ENCODE results near the gene BCAR3.

The BCAR3 gene

DNA sequence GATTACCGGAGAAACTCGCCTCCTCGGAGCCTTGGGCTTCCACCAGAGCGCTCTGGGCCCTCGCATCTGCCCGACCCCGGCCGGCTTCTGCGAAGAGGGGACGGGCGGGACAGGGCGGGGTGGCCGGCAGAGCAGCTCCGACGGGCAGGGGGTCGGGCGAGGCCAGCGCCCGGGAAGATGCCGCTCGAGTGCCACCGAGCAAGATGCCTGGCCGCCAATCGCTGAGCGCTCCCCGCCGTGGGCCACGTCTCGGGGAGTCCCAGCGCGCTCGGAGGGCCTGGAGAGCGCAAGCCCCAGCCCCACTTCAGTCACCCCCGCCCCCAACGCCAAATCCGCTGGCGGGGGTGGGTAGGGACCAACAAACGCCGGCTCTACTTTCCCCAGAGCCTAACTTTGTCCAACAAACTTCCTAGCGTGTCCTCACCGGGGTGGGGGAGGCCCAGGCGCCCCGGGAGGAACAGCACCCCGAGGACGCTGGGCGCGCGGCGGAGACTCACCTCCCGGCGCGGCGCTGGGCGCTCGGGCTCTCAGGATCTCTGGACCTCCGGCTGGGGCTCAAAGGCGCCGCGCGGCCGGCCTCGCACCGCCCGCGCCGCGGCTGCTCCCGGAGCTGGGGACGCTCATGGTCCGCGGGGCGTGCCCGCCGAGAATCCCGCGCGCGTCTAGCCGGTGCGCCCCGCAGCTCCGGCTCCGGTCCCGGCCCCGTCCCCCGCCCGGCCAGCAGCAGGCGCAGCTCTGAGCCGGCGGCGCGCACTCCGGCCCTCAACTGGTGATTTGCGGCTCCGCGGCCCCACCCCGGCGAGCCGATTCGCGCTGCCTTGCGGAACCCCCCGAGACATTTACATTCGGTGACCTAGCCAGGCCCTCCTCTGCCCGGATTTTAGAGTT lies at the start of gene BCAR3:
Gene BCAR3 (minus strand): TSS at position 737 of the 888 bp plus-strand sequence. CDS start 6,907 bp downstream, outside the sequence.
- TF ChIP-seq, protein P1, sequence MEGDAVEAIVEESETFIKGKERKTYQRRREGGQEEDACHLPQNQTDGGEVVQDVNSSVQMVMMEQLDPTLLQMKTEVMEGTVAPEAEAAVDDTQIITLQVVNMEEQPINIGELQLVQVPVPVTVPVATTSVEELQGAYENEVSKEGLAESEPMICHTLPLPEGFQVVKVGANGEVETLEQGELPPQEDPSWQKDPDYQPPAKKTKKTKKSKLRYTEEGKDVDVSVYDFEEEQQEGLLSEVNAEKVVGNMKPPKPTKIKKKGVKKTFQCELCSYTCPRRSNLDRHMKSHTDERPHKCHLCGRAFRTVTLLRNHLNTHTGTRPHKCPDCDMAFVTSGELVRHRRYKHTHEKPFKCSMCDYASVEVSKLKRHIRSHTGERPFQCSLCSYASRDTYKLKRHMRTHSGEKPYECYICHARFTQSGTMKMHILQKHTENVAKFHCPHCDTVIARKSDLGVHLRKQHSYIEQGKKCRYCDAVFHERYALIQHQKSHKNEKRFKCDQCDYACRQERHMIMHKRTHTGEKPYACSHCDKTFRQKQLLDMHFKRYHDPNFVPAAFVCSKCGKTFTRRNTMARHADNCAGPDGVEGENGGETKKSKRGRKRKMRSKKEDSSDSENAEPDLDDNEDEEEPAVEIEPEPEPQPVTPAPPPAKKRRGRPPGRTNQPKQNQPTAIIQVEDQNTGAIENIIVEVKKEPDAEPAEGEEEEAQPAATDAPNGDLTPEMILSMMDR (IDR thresholded peaks at IDR 0.05; ENCODE audit: low read depth, low read length), result peak; percentile 10; the same call in 1 of the 2 replicates
- no peak for DNase-seq (ENCODE audit: extremely low read depth, low read depth)

DNA sequence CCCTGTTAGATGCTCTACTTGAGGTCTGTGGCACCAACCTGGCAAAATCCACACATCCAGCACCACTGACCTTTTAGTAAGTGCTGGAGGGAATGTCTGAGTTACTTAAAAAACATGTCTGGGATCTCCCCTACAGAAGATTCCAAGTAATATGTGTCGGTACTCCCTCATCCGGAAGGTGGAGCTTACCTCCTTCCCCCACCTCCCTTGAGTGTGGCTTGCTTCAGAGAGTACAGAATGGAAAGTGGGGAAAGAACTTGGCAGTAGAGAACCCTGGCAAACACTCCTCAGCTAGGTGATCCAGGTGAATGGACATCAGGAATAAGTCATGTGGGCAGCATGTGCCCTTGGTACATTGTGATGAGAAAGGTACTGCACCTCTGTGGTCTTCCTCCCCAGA lies 49.0 kb upstream of the BCAR3 start:
- TF ChIP-seq, protein P1 (IDR thresholded peaks at IDR 0.05; ENCODE audit: low read depth, low read length), result no peak
- no peak for DNase-seq (ENCODE audit: extremely low read depth, low read depth)

DNA sequence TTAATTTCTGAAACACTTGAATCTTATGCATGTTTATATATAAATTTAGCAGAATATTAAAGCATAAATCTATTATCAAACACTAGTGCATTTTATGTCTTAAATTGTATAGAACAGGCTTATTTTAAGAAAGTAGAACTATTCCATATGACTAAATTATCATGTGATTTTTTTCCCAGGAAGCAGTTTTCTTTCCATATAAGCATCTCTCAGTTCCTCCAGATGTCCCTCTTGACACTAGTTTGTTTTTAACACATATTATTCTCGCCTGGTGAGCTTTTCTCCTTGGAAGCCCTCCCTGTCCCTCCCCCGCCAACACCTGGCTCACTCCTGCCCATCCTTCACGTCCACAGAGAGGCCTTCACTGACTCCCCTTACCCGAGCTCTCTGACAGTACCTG lies 48.3 kb upstream of the BCAR3 start:
- no peak for DNase-seq (ENCODE audit: extremely low read depth, low read depth)
- TF ChIP-seq, protein P1 (IDR thresholded peaks at IDR 0.05; ENCODE audit: low read depth, low read length), result no peak

DNA sequence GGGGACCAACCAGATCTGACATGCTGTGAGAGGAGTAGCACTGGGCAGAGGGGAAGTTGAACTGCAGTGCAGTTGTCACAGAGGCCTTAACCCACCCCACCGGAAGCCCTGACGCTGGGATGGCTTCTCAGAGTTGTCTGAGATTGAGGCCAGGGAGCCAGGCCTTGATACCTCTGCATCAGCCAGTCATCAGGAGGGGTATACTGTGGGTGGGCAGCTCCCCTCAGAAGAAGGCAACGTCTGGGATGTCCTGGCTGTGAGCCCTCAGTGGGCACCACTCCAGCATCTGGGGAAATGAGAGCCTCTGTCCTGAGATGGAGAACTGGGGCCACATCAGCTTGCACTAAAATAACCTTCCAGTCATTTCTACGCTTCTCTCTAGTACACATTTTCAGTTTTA lies 47.9 kb upstream of the BCAR3 start:
- no peak for DNase-seq (ENCODE audit: extremely low read depth, low read depth)
- TF ChIP-seq, protein P1 (IDR thresholded peaks at IDR 0.05; ENCODE audit: low read depth, low read length), result no peak

DNA sequence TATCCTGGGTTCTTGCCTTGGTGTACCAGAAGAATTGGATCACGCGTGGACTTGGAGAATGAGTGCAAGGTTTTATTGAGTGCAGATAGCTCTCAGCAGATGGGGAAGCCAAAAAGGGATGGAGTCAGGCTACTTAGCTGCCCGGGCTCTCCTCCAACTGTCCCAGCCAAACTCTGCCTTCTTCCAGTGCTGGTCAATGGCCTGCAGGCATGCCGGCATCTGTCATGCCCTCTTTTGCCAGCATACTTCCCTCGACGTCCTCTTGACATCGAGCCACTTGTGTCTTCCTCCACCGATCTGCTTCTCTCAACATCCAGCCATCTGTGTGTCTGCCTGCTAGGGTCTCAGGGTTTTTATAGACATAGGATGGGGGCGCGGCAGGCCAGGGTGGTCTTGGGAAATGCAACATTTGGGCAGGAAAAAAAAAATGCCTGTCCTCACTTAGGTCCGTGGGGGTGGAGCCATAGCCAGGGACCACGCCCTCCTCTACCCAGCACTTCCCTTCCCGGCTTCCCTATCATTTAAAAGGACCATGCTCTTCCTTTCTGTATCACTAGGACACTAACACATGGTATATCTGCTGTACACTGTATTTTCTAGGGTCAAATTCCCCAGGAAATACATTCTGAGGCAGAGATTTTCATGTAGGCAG lies 47.0 kb upstream of the BCAR3 start:
- TF ChIP-seq, protein P1 (IDR thresholded peaks at IDR 0.05; ENCODE audit: low read depth, low read length), result no peak
- no peak for DNase-seq (ENCODE audit: extremely low read depth, low read depth)

DNA sequence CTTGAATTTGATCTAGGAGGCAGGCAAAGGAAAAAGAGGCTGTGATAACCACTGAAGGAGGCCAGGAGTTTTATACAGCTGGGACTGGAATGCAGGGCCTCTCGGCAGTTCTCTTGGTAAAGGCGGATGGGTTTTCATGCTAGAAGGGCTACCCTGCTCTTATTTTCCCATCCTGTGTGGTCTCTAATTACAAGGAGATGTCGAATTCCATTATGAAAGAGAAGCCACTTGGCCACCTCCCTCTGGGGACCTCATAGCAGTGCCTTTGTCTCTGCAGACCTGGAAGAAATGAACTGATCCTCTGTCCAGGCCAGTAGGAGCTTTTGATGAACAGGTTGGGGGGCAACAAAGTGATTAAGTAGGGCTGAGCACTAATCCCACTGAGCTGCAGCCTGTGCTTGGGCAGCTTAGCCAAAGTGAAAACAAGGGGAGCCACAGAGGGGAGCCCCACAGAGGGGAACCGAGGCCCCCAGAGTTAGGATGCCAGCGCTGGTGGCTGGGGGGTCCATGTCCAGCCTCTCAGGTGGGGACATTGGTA lies 42.2 kb upstream of the BCAR3 start:
- DNase-seq (ENCODE audit: extremely low read depth, low read depth), result no peak
- TF ChIP-seq, protein P1 (IDR thresholded peaks at IDR 0.05; ENCODE audit: low read depth, low read length), result no peak

DNA sequence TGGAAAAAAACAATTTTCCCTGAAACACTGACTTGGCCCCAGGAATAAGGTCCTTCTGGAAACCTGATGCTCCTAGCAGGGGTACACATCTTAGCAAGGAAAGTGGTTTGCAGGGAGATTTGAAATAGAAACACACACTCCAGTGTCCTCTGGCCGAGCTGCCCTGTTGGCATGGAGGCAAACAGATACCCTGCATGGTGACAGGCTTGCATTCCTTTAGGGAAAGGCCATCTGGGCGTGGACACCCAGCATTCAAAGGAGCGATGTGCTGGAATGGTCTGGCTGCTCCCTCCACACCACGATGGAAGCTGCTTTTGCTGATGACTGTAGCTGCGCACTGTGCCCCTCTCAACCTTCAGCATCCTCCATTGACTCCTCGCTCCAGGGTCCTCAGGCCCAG lies 41.5 kb upstream of the BCAR3 start:
- TF ChIP-seq, protein P1 (IDR thresholded peaks at IDR 0.05; ENCODE audit: low read depth, low read length), result no peak
- DNase-seq (ENCODE audit: extremely low read depth, low read depth), result no peak

Data from AG09319 (cell line).